Measurements from ENCODE around the gene PSMC1. TPM values are rescaled to one million over a fixed set of nuclear protein-coding genes. Genes with fewer than 3 reads are reported as not detected.
A peak's percentile ranks its signal among the peaks of the same experiment; 100 is the strongest.

Gene PSMC1
- total and polyA plus RNA-seq, 11 donors: 113 to 378 (median 126) TPM

- WGBS, 4 donors: 91 to 95% (median 93%) methylated on average over 11 of the region's 11 CpGs
- Histone ChIP-seq H3K4me3 (no peak overlapping the region), H3K4me1 (peaks cover 0 to 27% (median 5%) of the 10 kb centered on the region in 12 donors), H3K9me3 (no peaks in the 10 kb centered on the region), H3K27me3 (no peaks in the 10 kb centered on the region), H3K36me3 (peaks cover 0 to 97% (median 81%) of the 10 kb centered on the region in 9 donors), H3K27ac (no peak overlapping the region)
- TF ChIP-seq POLR2A (IDR thresholded peaks at IDR 0.05): no peak
- no peak for TF ChIP-seq CTCF (IDR thresholded peaks at IDR 0.05)
- intact Hi-C loops (cut with DNase I): loop anchor here in 1 of 10 donors (10.0 kb wide), 1 partner anchor 611 kb away; no protein-coding TSS in a partner anchor
- DNase-seq (no peak), ATAC-seq (no peak)
Observed at GRCh38 chr14:90293766-90294730, 37.7 kb downstream of the PSMC1 start.

GRCh38 chr14:90294872-90295271 lies 38.5 kb downstream of the PSMC1 start:
- Histone ChIP-seq H3K4me3 (no peak overlapping the region), H3K27me3 (no peaks in the 10 kb centered on the region), H3K36me3 (peaks cover 0 to 95% (median 73%) of the 10 kb centered on the region in 9 donors), H3K9me3 (no peaks in the 10 kb centered on the region), H3K27ac (no peak overlapping the region), H3K4me1 (peaks cover 0 to 28% (median 0%) of the 10 kb centered on the region in 12 donors)
- WGBS, 4 donors: 64 to 76% (median 70%) methylated on average over 2 of the region's 2 CpGs
- DNase-seq: no peak
- no peak for TF ChIP-seq CTCF (IDR thresholded peaks at IDR 0.05)
- TF ChIP-seq POLR2A (IDR thresholded peaks at IDR 0.05): no peak
- no peak for ATAC-seq
- intact Hi-C loops (cut with DNase I): loop anchor here in 2 of 10 donors (5.0 to 10.0 kb wide), 2 partner anchors 462 to 610 kb away; no protein-coding TSS in a partner anchor

- H3K9me3 ChIP-seq: no peaks in the 10 kb centered on the region
- peak overlapping the region in 1 of 12 donors; percentile 77 for H3K27ac ChIP-seq
- DNase-seq: no peak
- H3K4me3 ChIP-seq: no peak overlapping the region
- no peaks in the 10 kb centered on the region for H3K27me3 ChIP-seq
- H3K36me3 ChIP-seq: peaks cover 0 to 88% (median 61%) of the 10 kb centered on the region in 9 donors
- ATAC-seq: no peak
- intact Hi-C loops (cut with DNase I): loop anchor here in 2 of 10 donors (5.0 to 10.0 kb wide), 2 partner anchors 461 to 609 kb away; no protein-coding TSS in a partner anchor
- H3K4me1 ChIP-seq: peaks cover 0 to 36% (median under 1%) of the 10 kb centered on the region in 12 donors
- WGBS, 4 donors: 81 to 89% (median 86%) methylated on average over 5 of the region's 5 CpGs
- TF ChIP-seq CTCF (IDR thresholded peaks at IDR 0.05) (no peak), POLR2A (IDR thresholded peaks at IDR 0.05) (no peak)
Observed at GRCh38 chr14:90295870-90296516, 39.6 kb downstream of the PSMC1 start.
